Effector CD4-positive, alpha-beta T cell (primary cell): Measurements from ENCODE around the gene PIK3C2B.

ENCODE experiments used
- DNase-seq: peaks from one replicate; pipeline ENCODE4 v3.0.0-alpha.2; 2020

PIK3C2B gene

DNA sequence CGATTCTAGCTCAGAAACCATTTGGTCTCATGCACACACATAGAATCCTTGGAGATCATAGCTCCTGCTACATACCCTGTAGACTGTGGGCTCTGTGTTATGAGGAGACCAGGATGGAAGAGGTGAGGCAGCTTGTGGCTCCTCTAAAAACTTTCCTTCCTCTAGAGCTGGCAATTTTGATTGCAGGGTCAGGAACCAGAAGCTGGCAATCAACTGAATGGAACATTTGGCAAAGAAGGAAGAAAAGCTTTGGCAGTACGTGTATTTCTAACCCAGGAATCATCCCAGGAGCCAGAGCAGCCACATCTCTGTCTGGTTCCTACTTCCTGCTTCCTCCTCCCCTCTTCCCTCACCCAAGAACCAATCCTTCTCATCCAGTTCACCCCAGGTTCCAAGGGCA lies 15.7 kb downstream of the PIK3C2B start:
- no peak for DNase-seq

DNA sequence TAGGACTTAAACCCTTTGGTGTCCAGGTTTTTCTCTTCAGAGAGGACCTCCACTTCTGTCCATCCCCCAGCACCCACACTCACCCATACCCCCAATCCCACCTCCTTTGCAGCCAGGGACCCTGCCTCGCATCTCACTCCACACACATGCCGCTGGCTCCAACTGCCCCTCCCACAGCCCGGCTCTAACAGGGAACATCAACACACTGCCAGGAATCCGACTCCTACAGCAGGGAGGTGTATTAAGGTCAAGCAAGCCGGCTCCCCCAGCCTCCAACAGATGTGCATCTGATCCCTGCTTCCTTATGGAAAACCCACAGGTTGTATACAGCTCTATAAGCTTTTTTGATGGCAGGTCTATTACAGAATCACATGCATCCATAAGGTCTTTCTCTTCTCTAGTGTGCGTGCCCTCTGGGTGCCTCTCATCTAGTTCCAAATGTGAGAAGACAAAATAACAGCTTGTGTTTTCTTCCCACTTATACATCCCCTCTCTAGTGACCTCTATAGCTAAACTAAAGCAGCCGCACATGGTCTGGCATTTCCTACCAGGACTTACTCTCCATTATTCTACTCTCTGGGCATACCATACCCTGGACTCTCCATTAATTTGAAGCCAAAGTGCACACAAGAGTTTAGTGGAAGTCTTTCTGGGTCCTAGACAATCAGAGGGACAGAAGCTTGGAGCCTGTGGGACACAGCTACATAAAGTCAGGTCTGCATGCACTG lies 16.3 kb downstream of the PIK3C2B start:
- DNase-seq = no peak

DNA sequence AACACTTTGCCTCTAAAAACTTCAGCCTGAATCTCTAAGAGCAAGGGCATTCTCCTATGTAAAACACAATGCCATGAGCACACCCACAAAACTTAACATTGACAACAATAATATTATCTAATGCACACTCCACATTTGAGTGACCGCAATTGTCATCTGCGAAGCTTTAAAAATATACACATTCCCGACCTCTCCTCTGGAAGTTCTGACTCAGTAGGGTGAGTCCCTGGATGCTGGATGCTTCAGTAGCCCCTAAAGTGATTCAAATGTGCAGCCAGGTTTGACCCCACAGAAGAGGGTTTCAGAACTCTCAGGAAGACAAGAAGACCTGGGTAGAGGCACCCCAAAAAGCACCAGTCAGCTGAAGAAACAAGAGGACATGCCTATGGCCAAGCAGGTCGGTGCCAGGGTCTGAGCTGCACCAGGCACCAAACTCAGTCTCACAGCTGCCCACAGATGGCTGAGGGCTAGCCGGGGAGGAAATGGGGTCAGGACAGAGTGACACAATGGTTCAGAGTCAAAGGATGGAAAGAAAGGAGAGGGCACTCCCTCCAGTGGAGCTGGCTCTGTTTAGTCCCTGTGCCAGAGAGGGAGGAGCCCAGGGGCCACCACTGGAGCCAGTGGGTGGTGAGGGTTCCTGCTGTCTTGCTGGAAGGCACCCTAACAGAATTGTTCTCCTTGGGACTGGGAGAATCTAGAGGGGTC lies 17.4 kb downstream of the PIK3C2B start:
- DNase-seq = no peak

DNA sequence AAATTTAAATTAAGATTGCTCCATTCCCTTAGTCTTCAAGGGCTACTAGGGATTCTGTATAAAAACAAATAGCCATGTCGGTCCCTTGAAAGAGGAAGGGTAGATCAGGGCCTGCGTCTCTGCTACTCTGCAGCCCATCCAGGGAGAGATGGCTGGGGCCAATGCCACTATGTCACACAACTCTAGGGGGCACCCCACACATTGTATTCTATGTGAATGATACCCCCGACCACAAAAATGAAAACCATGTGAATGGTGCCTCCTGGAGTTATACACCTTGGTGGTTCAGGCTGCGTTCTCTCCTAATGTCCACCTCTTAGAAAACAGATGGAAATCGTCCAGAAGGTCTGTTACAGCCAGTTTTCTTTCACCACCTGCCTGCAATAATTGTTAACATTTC lies 18.0 kb downstream of the PIK3C2B start:
- DNase-seq = no peak

DNA sequence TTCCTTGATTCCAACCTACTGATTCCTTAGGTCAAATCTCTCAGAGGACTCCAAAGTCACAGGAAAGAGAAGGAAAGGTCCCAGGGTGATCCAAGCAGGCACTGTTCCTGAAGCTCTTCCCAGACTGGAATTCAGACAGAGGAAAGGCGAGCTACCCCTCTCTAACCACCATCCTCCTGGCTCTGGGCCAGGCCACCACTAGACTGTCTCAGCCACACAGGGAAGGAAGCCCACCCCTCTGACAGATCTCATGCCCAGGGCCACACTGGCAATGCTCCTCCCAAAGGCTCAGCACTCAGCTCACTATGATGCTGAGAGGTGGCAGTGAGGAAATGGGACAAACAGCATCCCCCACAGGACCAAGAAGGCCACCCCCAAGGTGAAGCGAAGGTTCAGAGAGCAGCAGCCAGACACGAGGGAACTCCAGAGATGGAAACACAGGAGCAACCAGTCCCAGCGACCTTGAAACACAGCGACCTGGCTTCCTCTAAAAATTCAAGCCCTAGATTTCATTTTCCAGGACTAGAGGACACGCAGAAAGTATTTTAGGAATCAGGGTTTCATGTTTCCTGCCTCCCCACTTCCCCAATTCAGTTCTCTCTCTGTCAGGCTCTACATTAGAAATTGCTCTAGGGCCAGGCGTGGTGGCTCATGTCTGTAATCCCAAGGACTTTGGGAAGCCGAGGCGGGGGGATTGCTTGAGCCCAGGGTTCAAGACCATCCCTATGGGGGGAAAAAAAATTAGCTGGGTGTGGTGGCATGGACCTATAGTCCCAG lies 18.8 kb downstream of the PIK3C2B start:
- DNase-seq = no peak

DNA sequence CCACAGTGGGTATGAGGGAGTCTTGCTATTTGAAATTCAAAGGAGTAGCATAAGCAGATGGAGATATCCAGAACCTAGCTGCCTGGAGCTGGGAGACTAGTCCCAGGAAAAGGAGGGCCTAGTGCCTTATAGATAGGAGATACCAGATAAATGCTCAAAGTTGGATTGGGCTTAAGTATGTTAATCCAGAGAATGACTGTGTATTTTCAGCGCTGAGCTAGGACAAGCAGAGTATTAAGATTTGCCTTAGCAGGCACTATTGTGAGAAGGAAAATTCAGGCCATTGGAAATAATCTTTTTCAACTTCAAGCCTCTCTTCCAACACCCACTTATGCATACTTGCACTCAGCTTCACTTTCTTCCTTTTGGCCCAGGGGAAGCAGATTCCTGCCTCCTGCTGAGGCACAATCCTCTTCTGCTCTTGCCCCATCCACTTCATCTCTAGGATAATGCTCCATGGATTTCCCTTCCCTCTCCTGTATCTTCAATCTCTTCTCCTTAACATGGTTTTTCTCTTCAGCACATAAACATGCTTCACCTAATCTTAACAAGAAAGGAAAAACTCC lies 21.1 kb downstream of the PIK3C2B start:
- DNase-seq = no peak

DNA sequence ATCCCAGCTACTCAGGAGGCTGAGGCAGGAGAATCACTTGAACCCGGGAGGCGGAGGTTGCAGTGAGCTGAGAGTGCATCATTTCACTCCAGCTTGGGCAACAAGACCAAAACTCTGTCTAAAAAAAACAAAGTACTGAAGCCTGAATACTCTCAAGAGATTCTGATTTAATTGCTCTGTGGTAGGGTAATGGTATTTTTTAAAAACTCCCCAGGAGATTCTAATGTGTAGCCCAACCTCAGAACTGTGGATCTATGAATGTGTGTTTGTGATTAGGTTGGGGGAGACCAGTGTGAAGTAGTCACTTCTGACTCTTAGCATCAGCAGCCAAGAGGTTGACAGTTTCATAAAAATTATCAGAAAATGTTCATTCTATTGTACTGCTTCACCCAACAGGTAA lies 21.9 kb downstream of the PIK3C2B start:
- no peak for DNase-seq

DNA sequence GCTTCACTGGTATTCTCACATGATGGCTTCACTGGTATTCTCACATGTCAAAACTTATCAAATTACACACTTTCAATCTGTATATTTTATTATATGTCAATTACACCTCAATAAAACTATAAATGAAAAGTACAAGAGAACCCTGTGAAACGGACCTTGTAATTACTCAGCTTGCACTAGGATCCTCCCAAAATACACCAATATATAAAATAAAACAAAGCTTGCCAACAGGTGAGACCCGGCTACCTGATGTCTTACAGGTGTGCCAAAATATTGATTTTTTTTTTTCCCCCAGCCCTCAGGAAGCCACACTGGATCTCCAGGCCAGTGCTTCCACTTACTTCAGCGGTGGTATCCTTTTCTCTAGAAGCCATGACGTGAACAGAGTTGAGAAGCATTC lies 22.9 kb downstream of the PIK3C2B start:
- DNase-seq = no peak

DNA sequence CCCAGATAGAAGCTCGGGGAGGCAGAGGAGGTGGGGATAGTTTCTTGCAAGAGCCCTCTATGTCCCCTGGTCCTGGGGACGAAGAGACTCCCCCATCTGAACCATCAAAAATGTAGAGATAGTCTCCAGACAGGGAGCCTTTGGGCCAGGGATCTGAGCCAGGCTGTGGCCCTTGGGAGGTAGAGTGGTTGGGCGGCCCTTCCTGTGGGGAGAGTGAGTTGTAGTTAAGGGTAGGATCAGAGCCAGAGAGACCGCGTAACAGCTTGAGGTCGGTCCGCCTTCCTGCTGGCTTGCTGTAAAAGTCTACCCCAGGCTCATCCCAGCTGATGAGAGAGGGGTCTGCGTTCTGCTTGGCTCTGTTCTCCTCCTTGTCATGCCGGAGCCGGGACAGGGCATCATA lies 25.3 kb downstream of the PIK3C2B start:
- DNase-seq = no peak

DNA sequence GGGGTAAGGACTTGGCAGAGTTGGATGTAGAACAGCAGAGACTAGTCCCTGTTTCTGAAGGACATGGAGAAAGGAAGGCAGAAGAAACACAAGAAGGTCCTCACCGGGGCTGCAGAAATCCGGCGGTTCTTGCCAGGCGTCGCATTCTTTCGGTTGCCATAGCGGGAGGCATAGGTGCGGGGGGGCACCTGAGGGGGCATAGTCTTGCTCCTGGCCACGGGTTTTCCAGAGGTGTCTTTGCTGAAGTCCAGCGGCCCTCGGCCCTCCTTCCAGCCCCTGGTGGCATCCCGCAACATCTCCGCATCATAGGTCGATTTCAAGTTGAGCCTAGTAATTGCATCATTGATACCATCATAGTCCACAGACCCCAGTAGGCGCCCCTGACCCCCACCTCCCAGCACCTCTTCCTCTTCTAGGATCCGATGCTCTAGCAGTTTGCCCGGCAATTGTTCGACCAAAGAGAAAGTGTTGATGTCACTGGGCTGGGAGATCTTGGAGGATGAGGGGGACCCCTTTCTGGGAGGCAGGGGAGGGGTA lies 25.8 kb downstream of the PIK3C2B start:
- no peak for DNase-seq

DNA sequence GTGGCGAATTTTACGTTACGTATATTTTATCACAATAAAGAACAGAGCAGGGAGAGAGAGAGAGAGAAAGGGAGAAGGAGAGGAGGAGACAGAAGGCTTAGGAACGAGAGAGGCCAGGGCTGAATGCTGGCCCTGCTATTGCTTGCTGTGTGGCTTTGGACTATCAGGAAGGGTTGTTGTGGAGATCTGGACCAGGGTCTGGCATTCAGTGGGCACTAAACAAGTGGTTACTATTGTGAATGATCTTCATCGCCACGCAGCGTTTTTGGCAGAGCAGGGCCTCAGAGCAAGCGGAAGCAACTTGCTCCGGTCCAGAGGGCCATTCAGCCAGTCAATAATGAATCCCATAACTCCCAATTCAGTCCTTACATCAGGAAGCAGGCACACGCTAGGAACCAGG lies 26.4 kb downstream of the PIK3C2B start:
- no peak for DNase-seq

DNA sequence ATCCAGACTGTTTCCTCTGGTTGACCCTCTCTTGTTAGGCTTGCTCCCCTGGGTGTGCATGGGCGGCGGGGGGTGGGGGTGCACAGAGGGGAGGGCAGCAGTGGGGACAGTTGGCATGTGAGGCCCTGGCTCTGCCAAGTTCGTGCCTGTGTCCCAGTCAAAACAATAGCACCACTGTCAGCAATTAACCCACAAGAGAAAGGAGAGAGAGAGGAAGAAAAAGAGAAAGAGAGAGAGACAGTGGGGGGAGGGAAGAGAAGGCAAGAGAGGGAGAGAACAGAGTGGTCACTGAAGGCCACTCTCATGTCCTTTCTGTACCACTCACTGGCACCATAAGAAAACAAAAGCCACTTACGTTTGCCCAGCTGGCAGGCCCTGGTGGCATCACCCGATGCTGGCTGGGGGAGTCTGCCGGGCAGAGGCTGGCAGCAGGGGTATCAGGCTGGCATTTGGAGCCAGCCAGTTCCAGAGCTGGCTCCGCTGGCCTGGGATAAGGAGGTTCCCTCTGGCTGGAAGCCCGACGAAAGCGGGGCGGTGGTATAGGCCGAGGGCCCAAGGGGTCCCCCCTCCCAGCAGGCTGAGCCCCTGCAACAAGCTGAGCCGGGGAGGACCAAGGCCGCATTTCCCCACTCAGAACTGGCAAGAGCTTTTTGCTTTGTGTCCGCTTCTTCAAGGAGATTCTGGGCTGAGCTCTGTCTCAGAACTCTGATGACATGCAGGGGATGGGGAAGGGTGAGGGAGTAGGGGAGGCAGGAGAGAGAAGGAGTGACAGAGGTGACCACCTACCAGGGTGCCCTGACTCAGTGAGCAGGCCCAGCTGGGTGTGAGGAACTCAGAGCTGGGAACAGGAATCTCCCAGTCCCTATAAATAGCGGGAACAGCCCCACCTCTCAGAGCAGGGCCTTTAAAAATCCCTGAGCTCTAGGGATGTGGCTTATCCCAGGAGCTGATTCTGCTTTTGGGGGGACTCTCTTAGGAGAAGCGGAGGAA lies 27.9 kb downstream of the PIK3C2B start:
- DNase-seq = no peak

DNA sequence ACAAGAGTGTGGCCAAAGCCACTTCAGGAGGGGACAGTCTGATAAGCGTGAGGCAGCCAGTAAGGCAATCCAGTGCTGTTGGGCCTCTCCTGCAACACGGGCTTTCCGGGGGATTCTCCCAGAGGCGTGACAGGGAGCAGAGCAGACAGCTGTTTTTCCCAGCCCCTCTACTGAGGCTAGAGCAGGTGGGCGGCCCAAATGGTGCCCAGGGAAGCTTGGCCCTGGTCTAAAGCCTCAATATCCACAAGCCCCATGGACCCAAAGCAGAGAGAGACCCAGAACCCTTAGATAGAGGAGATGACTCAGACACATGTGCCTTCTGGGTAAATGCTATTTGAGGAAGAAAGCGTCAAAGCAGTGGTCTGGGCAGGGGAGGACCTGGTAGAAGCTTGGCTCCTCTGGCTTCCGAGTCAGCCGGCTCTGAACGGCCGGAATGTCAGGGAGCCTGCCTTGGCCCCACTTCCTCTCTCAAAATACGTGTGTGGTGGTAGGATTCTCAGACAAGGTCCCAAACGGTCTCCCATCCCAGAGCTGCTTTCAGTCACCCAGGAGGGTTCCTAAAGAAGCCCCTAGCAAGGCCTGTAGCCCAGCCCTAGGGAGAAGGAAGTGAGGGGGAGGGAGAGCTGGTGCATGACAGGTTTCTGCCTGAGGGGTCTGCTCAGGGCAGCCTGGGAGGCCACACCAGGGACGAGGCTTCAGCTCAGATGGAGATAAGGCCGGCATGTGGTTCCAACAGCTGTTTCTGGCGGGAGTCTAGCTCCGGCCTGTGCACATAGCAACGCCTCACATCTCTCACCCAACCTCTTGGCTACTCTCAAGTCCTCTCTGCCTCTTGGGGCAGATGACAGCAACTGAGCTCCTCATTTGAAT lies 28.8 kb downstream of the PIK3C2B start:
- DNase-seq = no peak

DNA sequence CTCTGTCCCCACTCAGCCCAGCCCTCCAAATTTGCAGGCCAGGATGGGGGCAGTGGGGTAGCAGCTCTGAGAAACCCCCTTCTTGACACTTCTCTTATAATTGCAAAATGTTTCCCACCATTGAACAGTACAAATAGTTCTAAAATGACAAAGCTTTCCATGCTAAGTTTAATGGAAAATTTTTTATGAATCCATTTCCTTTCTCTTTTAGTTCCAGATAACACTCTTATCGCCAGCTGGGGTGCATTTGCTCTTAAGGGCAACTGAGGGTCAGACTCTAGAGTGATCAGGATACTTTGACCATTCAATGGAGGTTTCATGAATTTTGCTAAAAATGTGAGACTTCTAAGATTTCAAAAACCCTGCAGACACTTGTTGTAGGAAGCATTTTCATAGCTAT lies 29.9 kb downstream of the PIK3C2B start:
- DNase-seq = no peak

DNA sequence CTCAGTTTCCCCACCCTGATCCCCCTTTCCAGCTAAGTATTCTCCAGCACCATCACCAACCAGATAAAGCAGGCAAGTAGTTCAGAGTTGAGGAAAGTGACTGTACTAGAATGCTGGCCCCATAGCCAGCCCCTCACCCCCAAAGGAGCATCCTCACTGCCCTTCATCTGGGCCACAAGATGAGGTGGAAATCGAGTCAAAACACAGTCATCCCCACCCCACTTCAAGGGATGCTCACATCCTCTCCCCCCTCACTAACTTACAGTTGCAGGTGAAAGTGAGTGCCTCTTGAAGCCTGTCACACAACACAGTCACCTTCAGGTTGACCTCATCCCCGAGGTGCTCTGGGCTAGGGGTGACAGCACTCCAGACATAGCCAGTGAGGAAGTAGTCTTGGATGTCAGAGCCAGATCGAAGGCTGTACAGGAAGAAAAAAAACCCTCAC lies 30.4 kb downstream of the PIK3C2B start:
- DNase-seq = no peak

DNA sequence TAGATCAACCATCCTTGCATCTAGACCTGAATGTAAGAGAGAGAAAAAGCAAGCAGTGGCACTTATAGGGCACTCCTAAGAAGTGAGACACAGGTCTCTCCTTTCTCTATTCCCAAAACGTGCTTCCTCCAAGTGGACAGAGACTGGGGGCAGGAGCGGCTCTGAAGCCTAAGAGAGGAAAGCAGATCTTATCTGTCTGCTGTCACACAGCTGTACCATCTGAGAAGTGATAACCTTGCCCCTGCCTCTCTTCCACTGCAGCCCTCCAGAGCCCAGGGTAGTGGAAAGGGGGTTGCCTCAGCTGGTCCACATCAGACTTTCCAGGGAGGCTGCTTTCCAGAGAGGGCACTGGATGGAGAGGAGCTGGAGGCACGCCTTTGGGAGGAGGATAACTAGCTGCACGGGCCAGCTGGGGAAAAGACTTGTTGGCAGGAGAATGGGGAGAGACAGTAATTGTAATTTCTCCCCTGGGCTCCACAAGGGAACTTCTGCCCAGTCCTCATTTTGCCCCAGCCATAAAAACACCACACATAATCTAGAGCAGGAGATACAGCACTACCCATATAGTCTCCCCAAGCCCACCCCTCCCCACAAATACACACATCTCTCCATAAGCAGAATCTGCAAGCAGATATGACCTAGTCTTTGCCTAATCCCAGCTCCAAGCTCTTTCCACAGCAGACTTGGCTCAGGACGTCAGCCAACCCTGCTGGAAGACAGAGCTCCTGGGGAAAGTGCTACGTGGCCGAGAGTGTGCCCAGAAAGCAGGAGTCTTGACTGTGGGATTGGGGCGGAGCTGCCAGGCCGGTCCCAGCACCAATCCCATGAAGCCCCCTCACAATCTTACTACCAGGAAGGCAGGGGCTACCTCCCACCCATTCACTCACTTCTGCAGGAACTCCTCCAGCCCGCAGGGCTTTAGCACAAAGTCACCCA lies 31.2 kb downstream of the PIK3C2B start:
- DNase-seq = no peak

DNA sequence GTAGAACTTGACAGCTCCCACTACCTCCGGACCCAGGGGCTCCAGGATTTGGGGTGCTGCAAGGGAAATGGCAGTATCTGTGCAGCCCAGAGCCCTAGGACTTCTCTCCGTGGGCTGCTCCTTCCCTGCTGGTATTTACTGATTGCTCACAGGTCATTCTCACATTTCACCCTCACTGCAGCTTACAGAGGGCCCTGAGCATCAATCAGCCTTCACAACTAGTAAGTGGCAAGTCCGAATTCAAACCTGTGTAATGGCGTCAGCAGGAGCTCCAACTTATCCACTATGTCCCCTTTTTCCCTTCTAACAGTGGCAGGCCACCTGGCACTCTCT lies 32.4 kb downstream of the PIK3C2B start:
- no peak for DNase-seq

DNA sequence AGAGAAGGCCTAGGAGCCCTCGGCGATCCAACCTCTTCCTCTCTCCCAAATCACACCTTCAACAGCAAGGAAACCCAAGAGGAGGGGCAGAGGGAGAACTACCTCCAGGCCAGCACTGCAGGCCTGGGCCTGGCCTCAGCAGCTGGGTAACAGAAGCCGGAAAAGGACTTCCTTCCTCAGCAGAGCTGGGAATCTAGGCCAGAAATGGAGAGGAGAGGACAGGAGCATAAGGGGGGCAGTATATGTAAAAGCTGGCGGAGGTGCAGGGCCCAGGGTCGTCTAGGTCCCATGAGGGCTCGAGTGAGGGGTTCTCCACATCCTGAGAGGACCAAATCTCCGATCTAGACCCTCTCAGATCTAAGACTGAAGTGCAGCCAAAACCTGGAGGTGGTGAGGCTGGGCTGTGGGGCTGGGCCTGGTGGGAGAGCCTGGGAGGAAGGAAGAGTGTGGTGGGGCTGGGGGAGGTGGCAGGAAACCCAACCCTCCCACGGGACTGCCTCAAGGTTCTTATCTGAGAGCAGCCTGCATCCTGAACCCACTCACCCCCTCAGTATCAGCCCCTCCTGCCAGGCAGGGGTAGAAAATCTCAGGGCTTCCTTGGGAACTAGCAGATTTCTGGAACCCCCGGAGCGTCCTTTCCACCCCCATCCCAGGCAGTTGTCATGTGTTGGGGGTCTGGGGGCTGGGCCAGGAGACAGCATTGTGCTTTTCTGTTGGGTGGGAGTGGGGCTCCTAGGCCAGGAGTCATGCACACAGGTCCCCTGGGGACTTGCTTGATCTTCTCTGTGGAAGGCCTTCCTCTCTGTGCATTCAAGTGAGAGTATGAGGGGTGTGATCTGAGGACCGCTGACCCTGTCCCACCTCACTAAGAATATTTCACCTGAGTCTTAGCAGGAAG lies 33.0 kb downstream of the PIK3C2B start:
- peak; percentile 8 for DNase-seq

DNA sequence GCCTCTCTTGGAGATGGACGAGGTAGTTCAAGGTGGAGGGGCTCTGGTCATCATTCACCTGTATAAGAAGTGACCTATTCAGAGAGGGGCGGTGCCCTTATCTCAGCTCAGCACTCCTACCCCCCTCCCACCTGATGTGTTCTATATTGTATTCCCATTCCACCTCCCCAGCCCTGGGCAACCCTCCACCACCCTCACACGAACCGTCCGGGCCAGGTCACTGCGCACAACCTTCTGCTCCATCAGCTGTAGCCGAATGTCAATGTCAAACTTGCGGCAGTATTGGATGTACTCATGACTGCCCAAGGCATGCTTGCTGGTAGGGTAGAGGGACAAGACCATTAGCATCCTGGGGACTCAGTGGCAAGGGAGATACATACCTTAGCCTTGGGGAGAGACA lies 34.3 kb downstream of the PIK3C2B start:
- no peak for DNase-seq
